HG03280 (cell line): ENCODE results near the gene LRPPRC.
"Not testable (repeated sequence)": the region's sequence is repeated elsewhere in the genome, so short reads cannot be mapped to it uniquely, and the experiment has no call there.

Experiments
- ATAC-seq: cut with Tn5 transposase; IDR thresholded peaks from one replicate; pipeline ENCODE4 v1.9.1; 2021; ENCODE audit warnings: mild to moderate bottlenecking, moderate library complexity; ENCODE audit not compliant: unreplicated experiment

The LRPPRC gene

DNA sequence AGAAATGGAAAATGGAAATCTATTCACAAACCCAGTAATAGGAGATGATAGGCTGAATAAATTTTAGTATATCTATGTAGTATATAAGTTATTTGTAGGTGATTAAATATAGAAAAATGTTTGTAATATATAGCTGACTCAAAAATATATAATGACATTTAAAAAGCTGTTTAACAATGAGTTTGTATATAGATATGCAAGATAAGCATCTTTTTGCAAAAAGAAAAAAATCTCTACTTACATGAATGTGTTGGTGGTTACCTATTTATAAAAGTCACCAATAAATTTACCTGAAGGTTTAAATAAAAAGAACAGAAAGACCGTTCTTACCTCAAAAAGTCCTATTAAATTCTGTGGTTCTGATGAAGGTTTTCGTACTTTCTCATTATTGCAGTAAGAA is 71.3 kb downstream of the LRPPRC start:
- no peak for ATAC-seq

DNA sequence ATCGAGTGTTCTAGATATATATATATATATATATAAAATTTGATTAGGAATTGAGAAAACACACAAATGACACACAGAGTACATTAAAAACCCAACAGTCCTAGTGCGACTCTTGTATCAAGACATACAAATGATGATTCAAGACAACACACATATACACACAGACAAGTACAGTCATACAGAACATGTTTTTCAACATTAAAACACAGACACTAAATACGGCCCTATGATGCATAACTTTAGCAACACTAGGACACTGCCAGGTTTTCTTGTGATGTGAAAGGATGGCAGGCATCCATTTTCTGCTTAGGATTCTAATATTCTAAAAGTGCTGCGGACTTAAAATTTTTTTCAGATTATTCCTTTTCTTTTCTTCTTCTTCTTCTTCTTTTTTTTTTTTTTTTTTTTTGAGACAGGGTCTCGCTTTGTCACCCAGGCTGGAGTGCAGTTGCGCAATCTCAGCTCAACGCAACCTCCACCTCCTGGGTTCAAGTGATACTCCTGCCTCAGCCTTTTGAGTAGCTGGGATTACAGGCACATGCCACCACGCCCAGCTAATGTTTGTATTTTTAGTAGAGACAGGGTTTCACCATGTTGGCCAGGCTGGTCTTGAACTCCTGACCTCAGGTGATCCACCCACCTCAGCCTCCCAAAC is 84.5 kb downstream of the LRPPRC start:
- ATAC-seq: not testable (repeated sequence)

DNA sequence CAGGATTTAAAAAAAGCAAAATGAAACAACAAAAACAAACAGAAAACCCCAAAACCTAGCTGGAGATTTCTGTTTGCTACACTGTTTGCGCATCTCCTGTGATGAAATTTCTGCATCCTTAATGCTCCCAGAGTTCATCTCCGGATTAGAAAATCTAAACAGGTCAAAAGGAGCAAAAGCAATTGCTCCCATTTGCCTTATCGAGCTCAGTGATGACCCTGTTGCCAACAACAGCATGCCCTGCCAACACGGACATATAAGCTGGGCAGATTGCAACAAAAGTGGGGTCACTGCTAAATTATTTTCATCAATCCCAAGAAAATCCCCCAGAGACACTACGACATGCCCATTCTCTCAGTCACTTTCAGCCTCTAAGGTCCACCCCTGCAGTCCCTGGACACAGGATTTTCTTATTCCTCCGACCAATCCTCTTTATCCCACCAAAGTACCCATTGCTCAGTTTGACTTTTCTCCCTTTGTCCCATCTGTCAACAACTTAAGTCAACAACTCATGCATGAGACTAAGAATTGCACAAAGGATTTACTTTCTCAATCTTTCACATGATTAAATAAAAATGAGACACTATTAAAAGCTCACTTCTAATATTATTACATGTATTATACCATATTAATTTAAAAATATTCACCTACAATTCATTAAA is 89.2 kb downstream of the LRPPRC start:
- ATAC-seq: no peak

DNA sequence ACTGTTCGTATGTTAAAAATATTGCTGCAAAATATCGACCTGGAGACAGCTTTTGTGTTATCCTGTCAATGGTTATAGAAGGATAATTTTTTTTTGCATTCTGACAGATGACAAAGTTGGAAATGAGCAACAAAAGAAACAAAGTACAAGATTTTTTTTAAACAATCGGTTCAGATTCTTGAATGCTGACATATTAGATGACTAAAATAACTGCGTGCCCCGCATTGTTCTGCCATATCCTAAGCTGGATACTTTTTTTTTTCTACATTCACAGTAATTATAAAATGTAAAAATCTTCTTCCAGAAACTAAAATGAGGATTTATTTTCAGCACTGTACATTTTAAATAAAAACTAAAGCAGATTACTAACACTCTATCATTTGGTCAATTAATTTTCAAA is 89.9 kb downstream of the LRPPRC start:
- no peak for ATAC-seq

DNA sequence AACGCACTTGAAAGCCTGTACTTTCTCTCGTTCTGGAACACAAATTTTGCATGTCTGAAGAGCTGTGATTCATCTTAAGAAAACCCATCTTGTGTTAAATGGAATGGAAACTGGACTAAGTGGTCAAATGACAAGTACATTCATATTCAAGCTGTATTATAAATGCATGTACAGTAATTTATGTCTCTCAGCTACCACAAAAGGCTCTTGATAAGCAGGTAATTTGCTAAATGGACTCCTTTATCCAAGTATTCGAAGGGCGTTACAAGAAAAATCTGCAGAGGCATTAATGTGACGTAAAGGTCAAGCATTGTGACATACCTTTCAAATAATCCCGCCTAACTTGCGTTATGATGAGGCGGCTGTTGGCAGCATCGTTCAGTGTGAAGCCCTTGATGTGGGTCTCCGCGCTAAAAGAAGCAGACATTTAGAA is 90.4 kb downstream of the LRPPRC start:
- no peak for ATAC-seq

DNA sequence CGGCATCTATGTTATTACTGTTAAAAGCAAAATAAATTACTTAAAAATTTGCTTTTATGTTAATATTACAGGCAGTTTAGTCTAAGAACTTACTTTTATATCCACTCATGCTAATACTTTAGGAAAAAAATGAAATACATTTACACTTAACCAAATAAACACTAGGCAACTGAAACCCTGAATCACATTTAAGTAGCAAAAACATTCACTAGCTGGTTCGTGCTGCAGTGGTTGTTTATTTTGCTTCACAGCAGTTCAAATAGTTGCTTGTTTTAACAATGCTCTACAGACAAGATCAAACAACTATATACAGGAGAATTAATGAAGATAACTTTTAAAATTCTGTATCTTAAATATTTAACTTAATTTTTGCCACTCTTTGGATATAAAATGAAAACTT is 96.2 kb downstream of the LRPPRC start:
- no peak for ATAC-seq

DNA sequence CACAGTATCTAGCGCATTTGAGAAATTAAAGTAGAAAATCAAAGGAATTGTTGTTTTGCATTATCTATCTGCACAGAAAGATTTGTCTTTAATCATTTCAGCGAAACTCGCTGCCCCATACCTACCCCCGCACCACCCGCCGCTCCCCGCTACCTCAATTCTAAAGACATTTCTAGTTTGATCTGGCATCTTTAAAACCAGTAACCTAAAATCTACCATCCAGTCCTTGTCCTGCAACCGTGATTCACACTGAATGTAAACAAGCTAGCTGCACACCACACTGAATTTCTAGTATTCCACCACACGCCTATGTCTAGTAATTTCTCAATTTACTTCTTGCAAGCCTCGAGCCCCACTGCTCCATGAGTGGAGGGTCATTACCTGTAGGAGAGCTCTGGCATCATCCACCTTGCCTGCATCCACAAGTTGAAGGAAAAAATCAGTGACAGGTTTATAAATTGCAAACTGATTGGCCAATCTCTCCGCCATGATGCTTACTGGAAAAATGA is 96.9 kb downstream of the LRPPRC start:
- no peak for ATAC-seq

DNA sequence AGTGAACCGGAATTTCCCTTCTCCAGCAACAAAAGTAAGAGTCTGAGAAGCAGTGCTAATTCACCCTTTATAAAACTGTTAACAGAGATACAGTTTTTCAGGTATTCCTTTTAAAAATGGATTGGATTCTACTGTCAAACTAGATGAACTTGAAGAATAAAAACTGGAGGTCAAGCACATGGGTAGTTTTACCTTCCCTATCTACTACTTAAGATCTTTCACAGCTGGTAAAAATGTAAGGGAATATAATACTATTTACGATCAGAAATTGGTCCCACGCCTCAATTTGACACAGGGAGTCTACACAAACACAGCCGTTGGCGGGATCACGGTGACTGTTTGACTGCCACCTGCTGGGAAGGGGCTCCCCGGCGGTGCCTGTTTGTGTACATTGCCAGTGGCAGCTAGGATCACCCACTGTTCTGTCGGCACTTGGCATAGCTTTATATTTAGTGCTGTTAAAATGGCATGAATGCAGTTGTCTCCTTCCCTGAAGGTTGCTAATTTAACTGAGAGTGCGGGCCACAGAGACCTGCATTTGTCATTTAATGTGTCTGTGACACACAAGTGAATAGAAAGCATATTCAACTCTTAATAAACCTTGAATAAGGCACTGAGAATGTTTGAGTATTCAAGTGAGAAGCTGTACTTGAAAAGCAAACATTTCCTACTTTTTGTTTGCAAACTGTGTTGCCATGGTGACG is 97.5 kb downstream of the LRPPRC start:
- no peak for ATAC-seq

DNA sequence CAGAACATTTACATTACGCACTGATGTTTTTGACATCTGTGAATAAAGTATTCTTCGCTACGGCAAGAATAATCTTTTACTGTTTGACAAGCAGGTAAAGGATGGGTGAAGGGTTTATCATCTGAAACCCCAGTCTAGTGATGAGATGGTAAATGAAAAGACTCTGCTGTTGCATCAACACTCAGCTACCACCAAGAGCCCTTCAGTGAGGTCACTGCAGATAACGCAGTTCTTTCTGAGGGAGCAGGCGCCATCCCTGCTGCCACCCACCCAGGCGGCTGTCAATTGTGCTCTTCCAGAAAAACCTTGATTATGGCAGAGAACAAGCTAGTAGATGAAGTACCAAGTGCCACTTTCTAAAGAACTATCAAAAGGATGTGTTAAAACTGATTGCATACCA is 98.3 kb downstream of the LRPPRC start:
- no peak for ATAC-seq

DNA sequence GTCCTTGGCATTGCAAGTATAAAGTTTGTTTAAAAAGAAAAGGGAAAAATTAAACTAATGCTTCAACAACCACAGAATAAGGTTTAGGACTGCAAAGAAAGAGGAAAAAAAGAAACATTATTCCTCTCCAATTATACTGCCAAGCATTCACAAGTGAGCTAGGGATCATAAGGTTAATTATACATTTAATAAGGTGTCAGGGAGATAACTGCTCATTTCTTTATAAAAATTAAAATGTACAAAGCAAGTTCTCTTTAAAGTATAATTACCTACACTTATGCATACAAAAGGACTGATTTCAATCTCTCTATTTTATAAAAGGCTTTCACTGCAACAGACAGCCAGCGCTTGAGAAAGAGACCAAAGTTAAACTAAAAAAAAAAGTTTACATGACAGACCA is 98.9 kb downstream of the LRPPRC start:
- no peak for ATAC-seq

DNA sequence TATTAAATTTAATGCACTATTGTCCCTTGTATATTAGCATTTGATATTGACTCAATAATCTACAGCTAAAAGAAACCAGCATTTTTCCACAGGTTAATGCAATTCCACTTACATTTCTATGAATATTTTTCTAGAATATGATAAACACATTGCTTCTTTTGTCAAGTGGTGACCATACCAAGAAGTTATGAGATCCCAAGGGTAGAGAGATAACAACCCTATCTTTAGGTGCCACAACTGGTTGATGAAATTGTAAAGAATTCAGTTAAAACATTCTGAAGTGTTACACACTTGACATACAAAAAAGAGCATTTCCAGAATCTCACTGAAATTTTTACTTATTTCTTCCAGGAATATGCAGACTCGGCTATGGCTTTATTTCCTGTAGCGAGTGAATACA is 101.0 kb downstream of the LRPPRC start:
- no peak for ATAC-seq

DNA sequence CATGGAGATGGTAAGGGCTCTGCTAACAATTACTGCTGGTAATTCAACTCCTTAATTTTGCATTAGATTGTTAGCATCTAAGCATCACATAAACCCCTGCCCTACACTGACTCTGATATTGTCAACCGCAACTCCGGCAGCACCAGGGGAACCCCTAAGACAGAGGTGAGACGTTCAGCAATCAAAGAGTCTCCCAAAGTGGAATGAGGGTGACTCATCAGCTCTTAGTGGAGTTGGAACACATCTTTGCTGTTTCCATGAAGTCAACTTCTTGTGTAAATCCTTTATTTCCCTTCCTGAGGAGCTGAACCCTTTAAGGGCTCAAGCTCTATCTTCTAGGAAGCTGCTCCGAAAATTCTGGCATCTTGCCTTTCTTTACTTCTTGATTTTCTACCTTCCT is 104.9 kb downstream of the LRPPRC start:
- no peak for ATAC-seq

DNA sequence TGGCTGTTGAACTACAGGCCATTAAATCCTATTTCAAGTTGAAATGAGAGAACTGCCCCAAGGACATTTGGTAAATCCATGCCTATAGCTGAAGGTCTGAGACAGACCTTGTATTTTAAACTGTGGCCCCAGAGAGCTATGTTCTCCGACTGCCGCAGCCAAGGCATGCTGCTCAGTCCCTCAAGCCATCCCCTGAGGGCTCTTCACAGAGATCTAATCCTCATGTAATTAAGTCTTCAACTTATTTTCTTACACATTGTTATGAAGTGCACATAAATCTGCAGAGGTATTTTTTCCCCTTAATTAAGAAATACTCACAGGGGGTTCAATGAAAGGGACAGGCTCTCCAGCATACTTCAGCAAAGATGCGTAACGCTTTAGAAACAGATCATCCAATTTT is 106.4 kb downstream of the LRPPRC start:
- ATAC-seq: no peak

DNA sequence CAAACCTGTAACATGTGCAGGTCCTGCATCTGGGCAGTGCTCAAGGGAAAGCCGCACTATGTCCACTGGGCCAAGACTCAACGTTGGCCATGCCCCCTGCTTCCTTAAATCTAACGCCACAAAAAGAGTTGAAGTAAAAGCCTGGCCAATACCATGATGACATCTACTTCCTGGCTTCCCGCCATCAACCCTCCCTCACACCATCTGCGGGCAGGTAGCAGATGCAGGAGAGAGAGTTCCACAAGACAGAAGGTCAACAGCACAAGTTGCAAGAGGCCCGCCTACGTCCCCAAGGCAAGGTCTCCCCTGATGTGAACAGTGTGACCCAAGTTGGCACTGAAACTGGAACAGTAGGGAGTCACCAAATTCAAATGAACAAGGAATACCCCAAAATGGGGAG is 108.6 kb downstream of the LRPPRC start:
- no peak for ATAC-seq

DNA sequence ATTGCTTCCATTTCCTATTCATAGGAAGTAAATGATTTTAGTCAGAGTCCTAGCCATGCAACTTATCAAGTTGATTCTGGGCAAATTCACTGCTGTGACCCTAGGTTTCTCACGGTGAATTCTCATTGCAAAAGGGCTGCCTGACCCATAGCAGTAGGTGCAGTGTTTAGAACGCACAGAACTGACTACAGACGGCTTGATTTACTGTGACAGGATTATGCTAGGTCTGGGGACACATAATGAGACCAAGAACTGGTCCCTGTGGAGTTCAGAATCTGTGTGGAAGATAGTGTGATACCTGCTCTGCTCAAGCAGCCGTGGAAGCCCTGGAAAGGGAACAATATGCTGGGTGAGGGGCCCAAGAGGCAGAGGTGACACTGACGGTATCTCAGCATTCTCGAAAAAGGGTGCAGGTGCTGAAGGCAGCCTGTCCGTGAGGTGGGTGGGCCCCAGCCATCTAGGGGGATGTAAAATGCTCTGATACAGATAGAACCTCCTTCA is 110.6 kb downstream of the LRPPRC start:
- no peak for ATAC-seq

DNA sequence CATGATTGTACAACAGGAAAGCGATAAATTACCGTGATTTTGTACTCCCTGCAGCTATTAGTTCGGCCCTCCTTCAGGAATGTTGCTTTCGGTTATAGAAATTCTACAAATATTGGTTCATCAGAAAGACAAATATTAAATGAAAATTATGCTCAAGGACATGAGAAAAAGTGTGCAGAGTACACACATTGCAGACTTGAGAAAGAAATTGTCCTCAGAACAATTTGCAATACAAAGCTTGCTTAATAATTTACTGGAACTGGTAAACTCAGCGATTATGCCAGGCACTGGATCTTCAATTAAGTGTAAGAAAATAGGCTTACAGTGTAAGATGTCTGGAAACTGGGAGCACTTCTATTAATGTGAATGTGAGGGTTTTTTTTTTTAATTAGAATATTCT is 111.1 kb downstream of the LRPPRC start:
- ATAC-seq: no peak

DNA sequence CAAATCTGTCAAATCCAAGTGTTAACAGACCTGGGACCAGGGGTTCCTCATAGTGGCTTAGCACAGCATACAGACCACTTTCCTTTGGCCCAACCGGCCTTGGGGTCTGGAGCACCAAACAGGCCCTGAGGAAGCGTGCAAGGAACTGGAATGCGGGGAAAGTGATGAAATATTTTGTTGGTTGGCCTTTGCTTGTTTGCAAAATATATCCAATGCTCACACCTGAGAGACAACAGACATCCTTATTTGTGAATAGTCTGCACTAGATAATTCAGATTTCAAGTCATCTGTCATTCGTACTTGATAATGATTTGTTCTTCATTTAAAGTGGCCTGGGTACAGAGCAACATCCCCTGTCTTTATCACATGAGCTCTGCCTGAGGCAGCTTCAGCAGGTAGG is 113.5 kb downstream of the LRPPRC start:
- ATAC-seq: no peak

DNA sequence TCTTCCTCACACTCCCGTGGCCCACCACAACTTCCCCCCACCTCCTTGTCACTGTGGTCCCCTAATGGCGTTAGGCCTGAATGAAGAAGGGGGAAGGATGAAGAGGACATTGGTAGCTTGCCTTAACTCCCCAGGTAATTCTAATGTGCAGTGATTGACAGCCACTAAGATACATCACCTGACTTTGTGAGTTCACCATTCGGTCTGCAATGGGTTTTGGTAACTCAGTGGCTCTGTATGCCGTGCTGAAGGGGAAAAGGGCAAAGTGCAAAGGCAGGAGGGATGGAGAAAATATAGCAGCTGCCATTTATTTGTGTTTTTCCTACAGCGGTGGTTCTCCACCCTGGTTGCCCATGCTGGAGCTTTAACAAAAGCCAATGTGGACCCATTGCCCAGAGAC is 114.8 kb downstream of the LRPPRC start:
- ATAC-seq: no peak

DNA sequence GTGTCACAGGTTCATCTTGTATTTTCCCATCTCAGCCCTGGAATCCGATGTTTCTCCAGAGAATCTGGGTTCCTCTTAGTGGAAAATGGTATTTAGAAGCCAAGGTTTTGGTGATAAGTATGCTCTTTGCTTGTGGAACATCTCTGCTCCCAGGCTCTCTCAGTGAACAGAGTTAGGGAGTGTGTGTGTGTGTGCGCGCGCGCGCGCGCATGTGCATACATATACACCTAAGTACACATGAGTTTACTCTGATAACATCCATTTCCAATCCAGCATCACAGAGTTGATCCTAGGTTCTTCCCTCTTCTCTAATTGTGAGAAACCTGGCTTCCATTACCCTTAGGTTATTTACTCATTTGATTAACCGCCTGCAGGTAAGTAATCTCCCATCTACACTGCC is 115.3 kb downstream of the LRPPRC start:
- ATAC-seq: no peak

DNA sequence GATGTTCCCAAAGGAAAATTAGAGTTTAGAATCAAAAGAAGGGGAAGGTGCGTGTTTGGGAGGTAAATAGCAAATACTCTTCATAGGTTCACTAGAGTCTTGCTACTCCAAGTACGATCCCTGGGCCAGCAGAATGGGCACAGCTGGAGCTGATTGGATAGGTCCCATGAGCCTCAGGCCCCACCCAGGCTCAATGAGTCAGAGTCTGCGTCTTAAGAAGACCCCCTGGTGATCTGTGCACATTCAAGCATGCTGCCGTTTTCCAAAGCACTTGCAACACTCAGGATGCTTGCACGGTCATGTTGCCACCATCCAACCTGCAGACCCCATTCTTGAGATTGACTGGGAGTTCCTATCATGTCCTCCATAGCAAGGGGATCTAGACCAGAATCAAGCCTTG is 116.5 kb downstream of the LRPPRC start:
- ATAC-seq: no peak

DNA sequence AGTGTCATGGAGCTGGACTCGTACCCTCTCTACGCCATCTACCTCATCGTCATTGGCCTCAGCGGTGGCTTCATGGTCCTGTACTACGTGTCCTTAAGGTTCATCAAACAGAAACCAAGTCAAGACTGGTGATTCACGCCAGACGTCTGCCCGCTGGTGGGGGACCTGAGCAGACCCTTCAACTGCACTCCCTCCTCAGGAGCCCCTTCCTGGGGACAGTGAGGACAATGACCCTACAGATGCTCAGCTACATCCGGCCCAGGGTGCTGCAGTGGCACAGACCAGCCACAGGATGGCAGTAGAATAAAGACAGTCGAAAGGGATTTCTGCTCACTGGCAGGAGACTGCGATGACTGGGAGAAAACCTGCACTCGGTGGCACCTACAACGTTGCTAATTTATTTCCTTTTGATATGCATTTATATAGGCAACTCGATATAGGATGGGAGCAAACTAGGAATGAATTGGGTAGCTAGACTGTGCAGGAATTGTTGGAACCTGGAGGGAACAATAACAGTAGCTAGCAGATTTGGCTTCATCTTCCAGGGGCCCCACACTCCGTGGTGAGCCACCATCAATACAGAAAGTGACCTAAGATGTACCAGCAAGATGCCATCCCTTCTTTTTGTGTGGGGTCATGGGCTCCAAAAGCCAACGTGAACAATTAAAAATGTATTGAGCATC is 117.9 kb downstream of the LRPPRC start:
- peak; percentile 80 for ATAC-seq
